GM12874 (cell line): Measurements from ENCODE around the gene OR1J1.

Experiments
- CTCF ChIP-seq: IDR thresholded peaks from 2 replicates; pipeline ENCODE4 v1.5.1; 2011; ENCODE audit warnings: low read depth, mild to moderate bottlenecking, control low read depth, low read length, moderate library complexity; ENCODE audit not compliant: insufficient read depth

Gene OR1J1

GRCh38 chr9:122477826-122478225, at the start of gene OR1J1:
Gene OR1J1, minus strand, starts transcription at chr9:122477926. Its CDS starts 0 bp downstream, at chr9:122477926.
- no peak for TF ChIP-seq CTCF

- TF ChIP-seq CTCF = no peak
Measured at GRCh38 chr9:122527193-122527592, 49.5 kb upstream of the OR1J1 start, which contains the start of gene OR1N1. Gene OR1N1, minus strand, starts transcription at chr9:122527293. Its CDS starts 0 bp downstream, at chr9:122527293.

GRCh38 chr9:122526602-122527001, 48.9 kb upstream of the OR1J1 start:
- TF ChIP-seq CTCF = no peak

GRCh38 chr9:122519376-122519775, 41.6 kb upstream of the OR1J1 start:
- TF ChIP-seq CTCF = no peak

- TF ChIP-seq CTCF = no peak
Measured at GRCh38 chr9:122518841-122519240, 41.1 kb upstream of the OR1J1 start, which contains the start of gene OR1J4. Gene OR1J4, plus strand, starts transcription at chr9:122519141. Its CDS starts 0 bp downstream, at chr9:122519141.

GRCh38 chr9:122518226-122518625, 40.5 kb upstream of the OR1J1 start:
- TF ChIP-seq CTCF = no peak

- no peak for TF ChIP-seq CTCF
Measured at GRCh38 chr9:122510502-122510901, 32.8 kb upstream of the OR1J1 start, which contains the start of gene OR1J2. Gene OR1J2, plus strand, starts transcription at chr9:122510802. Its CDS starts 0 bp downstream, at chr9:122510802.
